GM19397 (cell line): ENCODE data around the gene TBK1.

Experiments used
- ATAC-seq: cut with Tn5 transposase; IDR thresholded peaks from one replicate; pipeline ENCODE4 v1.9.1; 2021; ENCODE audit warnings: mild to moderate bottlenecking, moderate library complexity; ENCODE audit not compliant: unreplicated experiment

The TBK1 gene

DNA sequence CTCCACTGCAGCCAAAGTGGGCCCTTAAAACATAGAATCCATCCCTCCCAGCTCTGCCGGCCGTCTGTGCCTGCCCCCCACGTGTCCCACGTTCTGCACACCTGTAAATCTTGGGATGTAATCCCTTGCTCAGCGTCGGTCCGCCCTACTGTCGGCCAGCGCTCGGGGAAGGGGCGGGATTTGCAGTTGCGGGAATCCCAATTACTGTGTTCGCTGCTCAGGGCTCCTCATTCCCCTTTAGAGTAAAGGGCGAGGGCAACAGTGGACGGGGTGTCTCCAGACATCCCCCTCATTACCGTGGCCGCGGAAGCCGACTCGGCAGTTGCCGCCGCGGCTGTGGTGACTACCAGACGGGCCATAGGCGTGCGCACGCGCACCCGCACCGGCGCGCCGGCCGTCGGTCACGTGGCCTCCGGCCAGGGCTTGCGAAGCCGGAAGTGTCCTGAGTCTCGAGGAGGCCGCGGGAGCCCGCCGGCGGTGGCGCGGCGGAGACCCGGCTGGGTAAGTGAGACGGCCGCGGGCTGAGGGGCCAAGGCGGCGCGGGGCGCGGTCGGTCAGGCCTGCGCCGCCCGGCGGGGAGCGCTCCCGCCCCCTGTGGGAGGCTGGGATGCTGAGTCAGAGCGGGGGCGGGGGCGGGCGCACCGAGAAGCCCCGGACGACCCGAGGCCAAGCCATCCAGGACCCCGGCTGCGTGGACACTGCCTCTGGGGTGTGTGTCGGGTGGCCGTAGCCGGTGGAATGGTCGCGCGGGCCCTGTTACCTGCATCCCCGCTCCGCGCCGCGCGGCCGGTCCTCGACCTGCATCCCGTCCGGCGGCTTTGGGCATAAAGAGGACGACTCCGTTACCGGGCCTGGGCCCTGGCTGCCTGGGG, at the start of gene TBK1:
TSS of gene TBK1 (plus strand) at position 434 of the 872 bp plus-strand sequence. CDS start 3,751 bp downstream, outside the sequence.
- peak; percentile 95 for ATAC-seq

DNA sequence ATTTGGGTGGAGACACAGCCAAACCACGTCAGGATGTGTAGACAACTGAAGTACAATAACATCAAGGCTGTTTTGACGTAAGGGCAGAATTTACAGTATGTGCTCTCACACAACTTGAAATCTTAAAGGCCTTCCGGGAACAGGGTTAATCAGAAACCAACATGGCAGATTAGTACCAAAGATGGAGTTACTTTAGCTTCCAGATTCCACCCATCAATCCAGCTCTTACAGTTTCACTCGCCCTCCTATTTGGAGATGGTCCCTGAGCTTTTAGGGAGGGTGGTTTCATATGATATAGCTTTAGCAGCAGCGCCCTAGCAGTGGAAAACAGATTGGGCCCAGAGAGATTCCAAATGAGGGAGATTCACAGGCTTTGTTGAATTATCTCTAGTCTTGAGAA, 49.7 kb upstream of the TBK1 start:
- no peak for ATAC-seq

DNA sequence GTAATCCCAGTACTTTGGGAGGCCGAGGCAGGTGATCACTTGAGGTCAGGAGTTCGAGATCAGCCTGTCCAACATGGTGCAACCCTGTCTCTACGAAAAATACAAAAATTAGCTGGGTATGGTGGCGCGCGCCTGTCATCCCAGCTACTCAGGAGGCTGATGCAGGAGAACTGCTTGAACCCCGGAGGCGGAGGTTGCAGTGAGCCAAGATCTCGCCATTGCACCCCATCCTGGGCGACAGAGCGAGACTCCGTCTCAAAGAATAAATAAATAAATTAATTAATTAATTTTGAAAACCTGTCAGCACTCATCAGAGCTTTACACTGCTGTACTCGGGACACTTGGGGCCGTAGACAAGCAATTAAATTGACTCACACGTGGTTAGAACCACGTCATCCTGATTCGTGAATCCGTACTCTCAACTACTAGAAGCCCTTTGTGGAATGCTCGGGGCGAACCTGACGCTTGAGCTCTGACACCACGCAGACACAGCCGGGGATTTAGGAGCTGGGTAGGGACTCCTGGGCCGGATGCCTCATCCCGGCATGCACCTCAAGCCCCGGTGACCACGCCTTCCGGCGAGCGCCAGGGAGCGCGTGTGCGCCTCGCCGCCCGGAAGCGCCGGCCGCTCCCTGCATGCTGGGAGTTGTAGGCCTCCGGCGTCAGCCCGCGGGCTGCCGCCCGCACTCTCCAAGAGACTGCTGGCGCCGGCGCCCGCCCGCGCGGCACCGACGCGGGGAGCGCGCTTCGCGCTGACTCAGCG, 48.0 kb upstream of the TBK1 start, which contains the start of gene XPOT:
TSS of gene XPOT (plus strand) at position 686 of the 763 bp plus-strand sequence. CDS start 5,644 bp downstream, outside the sequence.
- peak; percentile 97 for ATAC-seq

DNA sequence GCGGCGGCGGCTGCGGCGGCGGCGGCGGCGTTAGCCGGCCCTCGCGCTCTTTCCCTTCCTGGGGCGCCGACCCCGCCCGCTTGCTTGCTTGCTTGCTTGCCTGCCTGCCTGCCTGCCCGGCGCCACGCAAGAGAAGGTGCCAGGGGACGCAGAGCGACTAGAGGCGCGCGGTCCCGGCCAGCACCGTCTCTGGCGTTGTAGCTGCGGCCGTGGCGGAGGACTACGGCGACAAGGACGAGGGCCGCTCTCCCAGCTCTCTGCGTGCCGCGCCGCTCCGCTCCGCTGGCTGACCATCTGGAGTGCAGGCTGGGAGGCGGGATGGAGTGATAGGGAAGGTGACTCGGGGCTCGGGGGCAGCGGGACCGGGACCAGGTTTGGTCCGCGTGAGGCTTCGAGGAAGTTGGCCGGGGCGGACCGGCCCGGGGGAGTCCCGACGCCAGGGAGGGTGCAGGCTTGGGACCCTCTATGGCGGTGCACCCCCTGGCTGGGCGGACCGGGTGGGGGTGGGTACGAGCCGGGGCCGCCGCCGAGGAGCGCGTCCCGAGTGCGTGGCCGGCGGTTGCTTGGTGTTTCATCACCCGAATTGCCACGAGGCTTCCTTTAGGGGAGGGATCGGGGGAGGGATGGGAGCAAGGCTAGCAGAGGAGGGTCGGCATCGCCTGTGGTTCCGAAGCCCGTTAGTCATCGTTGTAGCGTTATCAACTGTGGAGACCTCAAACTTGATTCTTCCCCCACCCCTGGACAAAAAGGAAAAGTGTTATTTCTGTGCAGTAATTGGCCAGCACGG, 47.3 kb upstream of the TBK1 start:
- ATAC-seq = peak; percentile 30

DNA sequence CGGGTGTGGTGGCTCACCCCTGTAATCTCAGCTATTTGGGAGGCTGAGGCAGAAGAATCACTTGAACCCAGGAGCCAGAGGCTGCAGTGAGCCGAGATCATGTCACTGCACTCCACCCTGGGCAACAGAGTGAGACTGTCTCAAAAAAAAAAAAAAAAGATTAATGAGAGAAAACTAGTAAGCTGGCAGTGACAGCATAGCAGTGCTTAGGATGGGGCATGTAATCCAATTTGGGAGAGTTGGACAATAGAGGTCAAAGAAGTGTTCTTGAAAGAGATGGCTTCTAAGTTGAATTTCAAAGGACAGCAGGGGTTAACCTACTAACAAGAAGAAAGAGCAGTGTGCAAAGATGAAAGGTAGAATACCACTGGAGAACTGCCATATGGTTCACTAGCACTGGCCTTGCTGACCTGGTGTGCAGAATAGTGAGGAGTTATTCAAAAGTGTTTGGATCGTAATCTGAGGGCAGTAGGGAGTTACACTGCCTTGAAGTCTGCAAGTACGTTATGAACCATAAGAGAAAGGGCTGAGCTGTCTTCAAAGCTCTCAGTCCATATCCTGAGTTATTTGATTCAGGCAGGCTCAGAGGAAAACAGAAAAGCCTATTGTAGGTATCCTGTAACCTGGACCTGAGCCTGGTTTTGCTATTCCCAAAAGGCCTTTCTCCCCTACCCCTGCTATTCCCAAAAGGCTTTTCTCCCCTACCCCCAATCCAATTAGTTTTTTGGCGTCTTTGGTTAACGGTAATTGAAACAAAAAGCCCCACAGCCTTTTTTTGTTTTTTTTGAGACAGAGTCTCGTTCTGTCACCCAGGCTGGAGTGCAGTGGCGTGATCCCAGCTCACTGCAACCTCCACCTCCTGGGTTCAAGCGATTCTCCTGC, 44.3 kb upstream of the TBK1 start:
- no peak for ATAC-seq

DNA sequence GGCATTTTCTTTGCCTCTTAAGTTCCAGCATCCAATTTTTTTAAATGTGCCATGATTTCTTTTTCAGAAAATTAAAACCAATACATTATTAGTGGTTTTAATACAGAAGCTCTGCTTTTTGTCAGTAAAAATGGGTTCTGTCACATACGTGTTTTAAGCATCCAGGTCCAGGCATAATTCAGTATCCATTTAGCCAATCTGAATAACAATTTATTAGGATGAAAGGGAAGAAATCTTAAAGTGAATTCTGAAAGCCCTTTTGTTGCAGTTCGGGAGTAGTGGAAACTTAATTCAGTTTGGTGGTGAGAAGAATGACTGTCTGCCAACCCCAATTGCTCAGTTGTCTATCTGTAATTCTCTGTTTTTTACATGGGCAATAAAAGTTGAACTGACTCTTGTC, 40.5 kb upstream of the TBK1 start:
- no peak for ATAC-seq

DNA sequence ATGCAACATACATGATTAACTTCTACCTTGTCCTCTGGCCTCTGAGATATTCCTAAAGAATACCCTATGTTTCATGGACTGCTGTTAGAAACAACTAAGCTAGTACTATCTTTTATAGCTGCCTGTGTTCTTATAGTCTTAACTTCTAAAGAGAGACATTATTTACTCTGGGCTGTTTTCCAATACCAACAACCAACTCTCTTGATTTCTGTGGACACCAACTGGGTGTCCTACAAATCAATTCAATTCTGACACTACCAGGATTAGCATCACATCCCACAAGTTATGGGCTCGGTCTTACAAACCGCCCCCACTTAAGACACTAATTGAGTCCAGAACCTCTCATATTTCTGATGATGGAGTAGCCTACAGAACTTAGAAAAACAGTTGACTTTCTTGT, 39.5 kb upstream of the TBK1 start:
- no peak for ATAC-seq

DNA sequence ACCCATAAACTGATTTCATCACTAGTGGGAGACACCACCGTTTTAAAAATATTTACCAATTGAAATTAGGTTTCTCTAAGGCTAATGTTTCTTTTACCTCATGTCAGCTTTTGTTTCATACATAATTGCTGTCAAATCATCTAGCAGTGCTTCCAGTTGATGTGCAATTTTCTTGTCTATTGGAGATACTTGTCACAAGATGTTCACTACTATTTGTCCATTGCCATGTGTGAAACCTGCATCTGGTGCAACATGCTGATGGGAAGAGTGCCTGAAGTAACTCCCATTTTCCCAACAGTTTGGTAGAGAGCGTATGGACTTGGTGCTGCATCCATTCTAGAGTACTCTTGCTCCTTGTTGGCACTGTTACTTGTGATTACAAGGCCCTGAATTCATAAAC, 38.0 kb upstream of the TBK1 start:
- no peak for ATAC-seq

DNA sequence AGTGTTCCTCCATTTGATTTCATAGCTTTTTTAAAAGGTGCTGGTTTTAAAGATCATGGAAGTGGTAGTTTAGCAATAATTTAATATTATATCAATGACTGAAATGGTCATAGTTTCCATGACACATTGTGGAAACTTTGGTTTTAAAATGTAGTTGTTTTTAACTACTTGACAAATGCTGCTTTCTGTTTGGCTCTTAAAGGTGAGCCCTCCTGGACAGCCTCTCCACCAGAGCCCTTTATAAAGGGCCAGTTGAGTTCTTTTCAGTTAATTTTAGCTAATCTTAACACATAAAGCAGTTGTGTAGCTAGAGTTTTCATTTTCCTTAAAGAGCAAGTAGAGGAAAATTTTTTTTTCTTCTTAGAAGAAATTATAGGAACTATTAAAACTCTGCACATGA, 33.7 kb upstream of the TBK1 start:
- ATAC-seq = no peak

DNA sequence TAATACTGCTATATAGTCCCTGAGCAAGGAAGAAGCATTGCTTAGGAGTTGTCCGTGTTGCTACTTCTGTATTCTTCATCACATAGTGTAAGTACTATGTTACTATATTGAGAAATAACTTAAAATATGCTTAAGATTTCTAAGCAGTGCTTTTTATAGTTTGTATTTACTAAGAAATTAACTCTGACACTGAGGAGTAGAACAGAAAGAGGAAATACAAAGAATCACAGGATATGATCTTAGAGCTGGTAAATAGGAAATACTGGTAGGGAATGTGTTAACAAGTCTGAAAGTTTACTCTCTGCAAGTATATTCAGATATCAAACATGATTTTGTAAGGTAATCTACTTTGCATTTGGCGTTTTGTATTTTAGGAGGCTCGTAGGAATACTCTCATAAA, 32.2 kb upstream of the TBK1 start:
- ATAC-seq = no peak

DNA sequence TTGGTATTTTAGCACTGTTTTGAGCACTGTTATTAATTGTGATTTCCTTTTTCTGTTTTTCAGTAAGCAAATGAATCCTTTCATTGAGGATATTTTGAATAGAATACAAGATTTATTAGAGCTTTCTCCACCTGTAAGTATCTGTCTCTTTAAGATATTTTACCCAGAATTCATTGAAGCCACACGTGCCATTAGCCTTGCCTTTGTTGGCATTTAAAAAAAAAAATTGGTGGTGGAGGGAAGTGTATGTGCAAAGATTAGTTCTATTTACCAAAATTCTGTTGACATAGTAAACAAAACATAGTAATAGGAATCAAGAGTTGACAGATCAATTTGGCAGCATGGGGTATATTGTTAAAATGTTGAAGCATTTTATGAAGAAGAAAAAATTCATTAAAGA, 23.9 kb upstream of the TBK1 start:
- ATAC-seq = no peak

DNA sequence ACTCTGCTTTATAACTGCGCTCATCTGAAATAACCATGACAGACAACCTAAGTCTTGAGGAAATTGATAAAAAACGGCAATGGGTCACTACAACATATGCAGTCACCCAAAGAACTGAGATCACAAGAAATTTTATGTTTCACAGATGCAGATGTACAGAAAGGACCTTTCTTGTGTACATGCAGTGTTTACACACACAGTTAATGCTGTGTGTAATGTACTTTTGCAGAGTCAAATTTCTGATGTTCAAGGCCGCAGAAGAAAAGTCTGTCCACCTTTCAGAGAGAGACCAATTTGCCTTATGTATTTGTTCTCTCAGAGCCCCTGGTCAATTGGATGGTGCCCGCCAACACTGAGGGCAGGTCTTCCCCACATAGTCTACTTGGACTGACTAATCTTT, 23.0 kb upstream of the TBK1 start:
- ATAC-seq = no peak

DNA sequence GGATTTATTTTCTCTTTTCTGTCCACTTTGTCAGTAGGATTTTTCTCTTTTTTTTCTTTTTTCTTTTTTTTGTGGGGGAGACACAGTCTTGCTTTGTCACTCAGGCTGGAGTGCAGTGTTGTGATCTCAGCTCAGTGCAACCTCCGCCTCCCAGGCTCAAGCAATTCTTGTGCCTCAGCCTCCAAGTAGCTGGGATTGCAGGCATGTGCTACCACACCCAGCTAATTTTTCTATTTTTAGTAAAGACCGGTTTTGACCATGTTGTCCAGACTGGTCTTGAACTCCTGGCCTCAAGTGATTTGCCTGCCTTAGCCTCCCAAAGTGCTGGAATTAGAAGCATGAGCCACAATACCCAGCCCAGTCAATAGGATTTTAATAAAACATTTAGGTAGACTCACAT, 21.0 kb upstream of the TBK1 start:
- no peak for ATAC-seq

DNA sequence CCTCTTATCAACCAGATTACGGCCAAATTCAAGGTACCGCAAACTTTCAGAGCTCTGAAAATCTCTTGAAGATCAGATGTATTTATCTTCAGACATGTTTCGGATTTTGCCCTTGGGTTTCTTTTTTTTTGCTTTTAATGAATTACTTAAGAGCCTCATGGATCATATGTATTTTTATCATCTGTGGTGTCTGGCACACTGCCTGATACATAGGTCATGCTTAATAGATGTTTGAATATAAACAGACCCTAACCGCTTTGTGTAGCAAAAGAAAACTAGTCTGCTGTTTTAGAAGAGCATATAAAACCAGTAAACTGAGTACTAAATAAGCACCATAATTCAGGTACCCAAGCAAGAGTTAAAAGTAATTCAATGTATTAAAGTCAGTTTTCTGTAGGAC, 20.1 kb upstream of the TBK1 start:
- ATAC-seq = no peak

DNA sequence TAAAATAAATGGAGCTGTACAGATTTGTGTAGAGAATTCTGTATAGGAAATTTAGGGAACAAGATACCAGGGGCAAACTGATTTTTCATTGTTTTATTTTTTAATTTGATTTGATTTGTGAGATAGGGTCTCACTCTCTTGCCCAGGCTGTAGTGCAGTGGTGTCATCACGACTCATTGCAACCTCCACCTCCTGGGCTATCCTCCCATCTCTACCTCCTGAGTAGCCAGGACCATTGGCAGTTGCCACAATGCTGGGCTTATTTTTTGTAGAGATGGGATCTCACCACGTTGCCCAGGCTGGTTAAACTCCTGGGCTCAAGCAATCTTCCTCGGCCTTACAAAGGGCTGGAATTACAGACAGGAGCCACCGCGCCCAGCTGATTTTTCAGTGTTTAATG, 18.0 kb upstream of the TBK1 start:
- no peak for ATAC-seq

DNA sequence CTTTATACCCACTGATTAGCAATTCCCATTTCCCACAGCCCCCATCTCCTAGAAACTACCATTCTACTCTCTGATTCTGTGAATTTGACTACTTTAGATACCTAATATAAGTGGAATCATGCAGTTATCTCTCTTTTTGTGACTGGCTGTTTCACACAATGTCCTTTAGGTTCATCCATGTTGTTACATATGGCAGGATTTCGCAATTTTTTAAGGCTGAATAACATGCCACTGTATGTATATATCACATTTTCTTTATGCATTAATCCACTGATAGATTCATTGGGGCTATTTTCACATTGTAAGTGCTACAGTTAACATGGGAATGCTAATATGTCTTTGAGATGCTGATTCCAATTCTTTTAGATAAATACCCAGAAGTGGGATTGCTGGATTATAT, 11.8 kb upstream of the TBK1 start:
- no peak for ATAC-seq

DNA sequence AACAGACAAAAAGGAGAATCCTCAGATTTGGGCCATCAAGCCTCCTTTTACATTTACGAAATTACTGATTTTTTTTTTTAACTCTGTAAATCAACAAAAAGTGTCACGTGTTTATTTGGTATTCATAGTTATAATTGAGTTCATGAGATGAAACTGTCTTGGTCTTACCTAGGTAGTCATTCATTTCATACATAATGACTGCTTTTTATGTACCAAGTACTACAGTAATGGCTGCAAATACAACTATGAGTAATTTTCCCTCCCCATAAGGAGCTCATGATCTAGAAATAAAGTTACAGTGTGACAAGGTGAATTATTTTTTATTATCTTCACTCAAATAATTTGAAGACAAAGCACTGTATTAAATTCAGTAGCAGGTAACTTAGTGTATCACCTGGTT, 6.4 kb upstream of the TBK1 start:
- ATAC-seq = no peak

DNA sequence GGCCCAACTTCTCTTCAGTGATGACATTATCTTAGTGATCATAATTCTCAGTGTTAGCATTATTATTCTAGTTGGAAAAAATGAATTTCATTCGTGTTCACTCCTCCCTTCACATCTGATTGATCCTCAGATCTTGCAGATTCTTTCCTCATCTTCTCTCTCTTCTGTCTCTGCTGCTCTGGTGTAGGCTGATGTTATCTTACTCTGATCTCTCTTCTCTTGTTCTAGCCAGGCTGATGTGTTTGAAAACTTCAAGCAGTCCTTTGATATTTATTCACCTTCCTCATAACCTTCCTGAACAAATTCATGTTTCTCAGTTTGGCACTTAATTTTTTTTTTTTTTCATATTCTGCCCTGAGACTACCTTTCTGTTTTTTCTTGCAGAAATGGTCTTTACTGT, 5.6 kb upstream of the TBK1 start:
- no peak for ATAC-seq

DNA sequence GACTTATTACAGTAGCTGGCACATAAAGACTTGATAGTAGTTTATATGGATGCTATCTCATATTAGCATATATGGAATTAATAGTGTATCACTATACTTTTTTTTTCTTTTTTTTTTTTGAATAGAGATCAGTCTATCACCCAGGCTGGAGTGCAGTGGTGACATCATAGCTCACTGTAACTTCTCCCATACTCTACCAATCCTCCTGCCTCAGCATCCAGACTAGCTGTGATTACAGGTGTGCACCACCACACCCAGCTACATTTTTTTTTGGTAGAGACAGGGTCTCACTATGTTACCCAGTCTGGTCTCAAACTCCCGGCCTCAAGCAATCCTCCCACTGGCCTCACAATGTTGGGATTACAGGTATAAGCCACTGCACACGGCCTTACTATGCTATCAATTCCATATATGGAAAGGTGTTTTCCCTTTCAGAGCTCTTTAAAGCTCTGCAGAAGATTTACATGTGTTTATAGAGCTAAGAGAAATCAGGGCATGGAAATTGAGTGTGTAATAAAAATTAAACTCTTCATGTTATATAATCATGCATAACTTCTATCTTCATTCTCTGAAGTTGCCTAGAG, 1.8 kb upstream of the TBK1 start:
- ATAC-seq = no peak
